CD4-positive, alpha-beta T cell treated with Interleukin-2 at 100 ng/mL for 4 hours (primary cell): ENCODE data around the gene ASB10.

Experiments used
- DNase-seq: peaks from one replicate; pipeline ENCODE4 v3.0.0-alpha.2; 2020; ENCODE audit warnings: low spot score

The ASB10 gene

DNA sequence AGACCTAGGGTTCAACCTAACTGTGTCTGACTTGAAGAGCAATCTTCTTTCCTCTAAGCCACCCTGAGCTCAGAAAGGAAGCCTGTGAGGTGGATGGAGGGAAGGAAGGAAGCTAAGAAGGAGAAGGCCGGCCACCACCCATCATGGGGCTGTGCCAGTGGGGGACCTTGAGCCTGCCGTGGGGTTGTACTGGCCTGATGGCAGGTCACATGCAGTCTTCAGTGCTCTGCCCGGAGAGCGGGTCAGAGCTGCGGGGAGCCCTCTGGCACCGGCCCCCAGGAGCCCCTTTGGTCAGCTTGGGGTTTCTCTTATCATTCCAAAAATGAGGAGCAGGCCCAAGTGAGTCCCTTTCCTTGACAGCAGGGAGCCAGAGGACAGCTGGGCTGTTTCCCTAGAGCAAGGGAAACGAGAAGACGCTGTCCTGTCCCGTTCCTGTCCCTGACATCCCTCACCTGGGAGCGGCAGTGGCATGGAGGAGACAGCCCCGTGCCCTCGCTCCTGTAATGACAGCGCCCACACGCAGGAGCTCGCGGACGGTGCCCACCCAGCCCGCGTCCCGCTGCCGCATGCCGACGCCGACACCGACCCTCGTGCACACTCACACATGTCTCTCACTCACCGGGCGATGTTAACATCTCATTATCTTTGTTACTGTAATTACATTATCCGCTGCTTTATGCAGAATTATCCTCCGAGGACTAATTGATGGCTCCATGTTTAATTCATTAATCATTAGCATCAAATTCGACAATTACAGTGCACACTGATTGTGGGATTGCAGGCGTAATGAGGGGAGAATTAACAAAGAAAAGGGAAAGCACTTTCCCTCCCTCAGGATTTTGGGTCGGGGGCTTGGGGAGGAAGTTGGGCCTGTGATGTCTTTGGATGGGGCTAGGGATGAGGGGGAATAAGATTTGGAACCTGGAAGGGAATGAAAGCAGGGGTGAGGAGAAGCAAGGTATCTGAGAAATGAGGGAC, 50.9 kb downstream of the ASB10 start:
- no peak for DNase-seq

DNA sequence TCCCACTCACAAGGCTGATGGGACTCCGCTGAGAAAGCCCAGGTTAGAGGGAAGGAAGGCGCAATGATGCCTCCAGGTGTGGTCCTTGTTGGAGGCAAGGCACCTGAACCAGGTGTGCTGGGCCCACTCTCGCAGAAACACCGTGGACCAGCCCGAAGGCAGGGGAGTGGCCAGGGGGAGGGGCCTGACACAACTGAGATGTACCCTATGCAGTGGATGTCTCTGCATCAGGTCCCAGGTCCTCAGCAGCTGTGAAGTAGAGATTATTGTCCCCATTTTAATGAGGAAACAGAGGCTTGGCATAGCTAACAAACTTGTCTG, 51.6 kb downstream of the ASB10 start:
- no peak for DNase-seq

DNA sequence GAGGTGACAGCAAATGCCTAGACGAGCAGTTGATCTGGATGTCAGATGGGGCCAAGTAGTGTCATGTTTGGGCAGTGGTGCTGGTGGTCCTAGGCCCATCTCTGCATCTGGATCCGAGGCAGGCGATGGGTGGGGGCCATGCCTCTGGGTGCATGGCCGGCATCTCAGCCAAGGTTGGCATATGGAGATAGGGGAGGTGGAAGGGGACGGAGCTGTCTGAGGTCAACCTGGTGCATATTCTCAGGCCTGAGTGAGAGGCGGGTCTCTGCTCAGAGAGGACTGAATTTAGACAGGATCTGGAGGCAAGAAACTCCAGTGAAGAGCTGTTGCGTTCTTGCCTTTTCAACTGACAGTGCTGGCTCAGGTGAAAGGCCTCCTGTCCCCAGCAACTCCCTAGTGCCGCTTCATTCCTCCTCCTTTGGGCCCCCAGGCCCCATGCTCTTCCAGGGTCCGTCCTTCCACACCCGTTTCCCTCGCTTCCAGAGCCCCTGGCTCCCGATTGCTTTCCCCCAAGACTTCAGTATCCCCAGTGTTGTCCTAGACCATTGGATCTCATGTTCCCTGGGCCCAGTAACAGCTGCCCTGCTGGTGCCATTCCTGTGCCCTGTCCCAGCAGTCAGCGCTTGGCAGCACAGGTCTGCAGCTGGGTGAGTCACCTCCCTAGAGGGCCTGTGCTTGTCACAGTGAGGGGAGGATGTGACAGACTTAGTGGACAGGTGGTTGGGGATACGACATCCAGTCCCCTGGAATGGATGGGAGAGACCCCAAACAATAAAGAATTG, 52.1 kb downstream of the ASB10 start:
- no peak for DNase-seq

DNA sequence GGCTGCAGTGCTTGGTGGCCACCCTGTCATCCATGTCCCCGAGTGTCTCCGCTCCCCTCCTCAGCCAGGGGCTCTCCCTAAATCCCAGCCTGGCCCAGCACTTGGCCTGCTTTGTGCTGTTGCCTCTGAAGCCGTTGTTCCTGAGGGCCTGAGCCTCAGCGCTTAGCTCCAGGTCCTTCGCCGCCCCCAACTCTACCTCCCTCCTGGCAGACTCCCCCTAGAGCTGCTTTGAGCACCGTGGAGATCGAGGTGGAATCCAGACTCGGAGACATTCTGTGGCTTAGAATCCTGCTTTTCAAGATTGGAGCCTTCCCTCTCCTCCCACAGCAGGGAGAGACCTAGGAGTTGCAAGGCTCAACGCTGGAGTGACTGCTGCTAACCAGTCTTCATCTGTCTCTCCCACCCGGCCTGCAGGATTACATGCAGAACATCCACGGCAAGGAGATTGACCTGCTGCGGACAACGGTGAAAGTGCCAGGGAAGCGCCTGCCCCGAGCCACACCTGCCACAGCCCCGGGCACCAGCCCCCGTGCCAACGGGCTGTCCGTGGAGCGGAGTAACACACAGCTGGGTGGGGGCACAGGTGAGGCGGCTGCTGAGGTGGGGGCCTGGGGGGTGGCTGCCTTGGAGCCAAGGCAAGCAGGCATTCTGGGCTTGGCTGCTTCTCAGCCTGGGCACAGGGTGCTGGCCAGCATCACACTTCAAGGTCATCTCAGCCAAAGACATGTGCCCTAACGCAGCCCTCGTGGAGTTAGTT, 52.9 kb downstream of the ASB10 start:
- no peak for DNase-seq

DNA sequence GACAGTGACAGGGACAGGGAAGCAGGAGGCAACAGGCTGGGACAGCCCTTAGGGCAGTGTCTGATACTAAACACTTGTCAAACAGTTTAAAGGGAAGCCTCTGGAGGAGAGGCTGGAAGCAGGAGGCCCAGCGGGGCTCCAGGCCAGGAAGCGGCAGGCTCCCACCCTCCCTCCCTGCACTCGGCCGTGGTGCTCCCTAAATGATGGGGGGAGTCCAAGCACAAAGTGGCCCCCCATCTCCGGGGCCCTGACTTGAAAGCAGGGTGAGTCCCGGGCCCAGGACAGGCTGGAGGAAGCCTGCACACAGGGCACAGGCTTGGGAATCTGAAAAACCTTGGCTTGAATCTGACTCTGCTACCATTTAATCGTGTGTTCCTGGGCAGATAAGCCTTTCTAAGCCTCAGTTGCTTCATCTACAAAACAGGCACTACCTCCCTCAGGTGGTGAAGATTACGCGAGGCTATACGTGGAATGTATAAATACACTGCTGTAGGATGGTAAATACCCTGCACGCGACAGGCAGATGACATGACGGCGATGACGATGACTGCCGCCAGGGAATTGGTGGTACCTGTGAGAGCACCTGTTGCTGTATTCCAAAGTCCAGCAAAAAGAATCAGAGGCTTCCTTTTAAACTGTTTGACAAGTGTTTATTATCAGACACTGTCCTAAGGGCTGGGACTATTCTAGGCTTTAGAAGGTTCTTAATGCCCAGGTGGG, 53.6 kb downstream of the ASB10 start:
- no peak for DNase-seq

DNA sequence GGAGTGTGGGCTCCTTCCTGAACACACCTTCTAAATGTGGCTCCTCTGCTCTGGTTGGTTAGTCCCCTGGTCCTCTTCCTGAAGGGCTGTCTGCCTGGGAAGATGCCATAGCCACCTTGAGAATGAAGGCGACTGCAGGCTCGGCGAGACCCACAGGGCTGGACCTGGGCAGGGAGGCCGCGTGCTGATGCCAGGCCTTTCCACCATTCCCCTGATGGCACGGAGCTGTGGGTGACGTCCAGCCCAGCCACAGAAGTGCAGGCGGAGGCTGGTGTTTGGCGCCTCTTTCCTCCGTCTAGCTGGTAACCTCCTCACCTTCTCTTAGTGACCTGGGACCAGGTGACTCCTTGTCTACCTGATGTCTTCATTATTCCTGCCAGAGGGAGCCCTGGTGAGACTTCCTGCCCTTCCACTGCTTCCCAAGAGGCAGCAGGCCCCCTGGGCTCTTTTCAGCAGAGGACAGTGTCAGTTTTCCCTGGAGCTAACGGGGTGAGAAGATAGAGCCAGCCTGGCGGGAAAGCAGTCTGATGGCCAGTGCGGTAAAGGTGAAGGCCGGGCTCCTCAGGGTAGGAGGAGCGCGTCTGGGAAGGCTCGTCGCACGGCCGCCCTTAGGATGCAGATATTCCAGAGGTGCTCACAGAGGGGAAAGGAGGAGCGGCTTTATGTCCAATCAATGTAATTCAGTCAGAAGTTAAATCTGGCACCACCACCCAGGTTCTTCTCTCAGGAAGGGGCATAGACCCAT, 54.4 kb downstream of the ASB10 start:
- no peak for DNase-seq

DNA sequence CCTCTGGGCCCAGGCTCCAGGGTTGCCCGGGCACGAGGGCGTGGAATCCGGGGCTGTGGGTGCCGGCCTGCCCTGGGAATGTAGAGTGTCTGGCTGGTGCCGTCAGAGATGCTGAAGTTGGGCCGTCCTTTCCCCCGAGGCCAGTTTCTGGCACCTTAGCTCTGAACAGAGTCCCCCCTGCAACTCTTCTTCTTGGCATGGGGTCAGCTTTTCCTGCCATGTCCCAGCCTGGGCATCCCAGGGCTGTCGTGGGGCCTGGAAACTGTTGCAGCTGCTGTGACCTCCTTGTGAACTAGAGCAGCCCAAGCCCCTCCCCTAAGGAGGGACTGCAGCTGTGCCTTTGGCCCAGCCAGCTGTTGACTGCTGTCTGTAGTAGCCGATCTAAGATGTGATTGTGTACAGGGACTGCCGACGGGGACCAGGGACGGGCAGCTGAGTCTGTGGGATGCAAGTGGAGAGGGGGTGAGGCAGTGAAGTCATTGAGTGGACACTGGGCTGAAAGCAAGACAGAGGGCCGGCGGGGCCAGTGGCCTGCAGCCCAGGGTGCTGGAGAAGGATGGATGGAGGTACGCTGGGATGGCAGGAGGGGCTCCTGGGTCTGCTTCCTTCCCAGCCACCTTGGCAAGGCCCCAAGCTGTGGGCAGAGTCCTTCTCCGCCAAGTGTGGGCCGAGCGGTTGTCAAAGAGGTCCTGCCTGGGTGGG, 55.3 kb downstream of the ASB10 start:
- no peak for DNase-seq

DNA sequence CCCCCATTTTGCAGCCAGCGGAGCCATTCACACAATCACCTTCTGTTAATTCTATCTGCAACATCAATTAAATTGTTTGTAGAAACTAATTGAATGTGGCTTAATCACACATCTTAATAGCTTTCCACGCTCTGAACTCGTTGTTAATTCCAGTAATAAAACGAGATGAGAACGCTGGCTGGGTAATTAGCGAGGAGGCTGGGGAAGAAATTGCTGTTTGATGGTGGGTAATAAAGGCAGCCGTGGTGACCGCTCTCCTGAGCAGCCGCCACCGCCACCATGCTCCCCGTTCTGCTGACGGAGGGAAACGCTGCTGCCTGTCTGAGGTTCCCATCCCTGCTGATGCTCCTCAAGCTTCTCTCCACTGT, 55.8 kb downstream of the ASB10 start:
- no peak for DNase-seq

DNA sequence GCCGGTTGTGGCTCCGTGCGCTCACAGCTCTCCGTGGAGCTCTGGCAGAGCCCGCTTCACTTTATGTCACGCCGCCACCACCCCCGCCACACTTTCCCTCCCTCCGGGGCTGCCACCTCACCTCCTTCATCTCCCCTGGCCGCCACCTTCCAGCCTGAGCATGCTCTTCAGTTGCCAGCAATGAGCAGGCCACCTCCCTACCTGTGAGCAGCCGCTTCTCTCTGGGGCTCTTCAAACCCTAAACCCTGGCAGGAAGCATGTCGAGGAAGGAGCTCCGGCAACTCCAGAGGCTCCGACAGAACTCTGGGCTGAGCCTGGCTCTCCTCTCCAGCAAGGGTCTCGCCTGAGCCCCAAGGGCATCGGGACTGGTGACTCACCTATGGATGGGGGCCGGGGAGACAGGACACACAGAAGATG, 56.3 kb downstream of the ASB10 start:
- no peak for DNase-seq

DNA sequence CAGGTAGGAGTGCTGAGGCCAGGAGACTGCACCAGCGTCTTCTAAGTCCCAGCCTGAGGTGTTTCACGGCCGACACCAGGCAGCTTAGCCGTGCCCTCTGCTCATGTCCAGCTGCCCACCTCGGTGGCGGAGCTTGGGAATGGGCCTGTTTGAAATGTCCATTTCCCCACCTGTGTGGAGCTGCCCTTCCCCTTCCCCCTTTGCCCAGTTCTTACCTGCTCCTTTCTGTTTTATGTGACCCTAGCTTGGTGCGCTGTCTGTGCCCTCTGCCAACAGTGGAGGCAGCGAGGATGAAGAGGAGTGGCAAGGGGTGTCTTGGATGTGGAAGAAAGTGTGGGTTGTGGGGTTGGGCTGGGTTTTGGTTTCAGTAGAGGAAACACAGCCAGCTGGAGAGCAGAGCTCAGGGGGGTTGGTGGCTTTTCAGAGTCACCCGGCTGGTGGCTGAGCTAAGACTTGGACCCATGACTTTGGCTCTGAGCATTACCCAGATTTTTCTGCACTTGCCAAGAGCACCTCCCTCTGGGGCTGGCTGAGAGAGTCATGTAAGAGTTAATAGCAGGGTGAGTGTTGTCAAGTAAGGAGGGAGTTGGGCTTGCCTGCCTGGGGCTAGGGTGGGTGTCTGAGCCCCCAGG, 57.0 kb downstream of the ASB10 start:
- no peak for DNase-seq

DNA sequence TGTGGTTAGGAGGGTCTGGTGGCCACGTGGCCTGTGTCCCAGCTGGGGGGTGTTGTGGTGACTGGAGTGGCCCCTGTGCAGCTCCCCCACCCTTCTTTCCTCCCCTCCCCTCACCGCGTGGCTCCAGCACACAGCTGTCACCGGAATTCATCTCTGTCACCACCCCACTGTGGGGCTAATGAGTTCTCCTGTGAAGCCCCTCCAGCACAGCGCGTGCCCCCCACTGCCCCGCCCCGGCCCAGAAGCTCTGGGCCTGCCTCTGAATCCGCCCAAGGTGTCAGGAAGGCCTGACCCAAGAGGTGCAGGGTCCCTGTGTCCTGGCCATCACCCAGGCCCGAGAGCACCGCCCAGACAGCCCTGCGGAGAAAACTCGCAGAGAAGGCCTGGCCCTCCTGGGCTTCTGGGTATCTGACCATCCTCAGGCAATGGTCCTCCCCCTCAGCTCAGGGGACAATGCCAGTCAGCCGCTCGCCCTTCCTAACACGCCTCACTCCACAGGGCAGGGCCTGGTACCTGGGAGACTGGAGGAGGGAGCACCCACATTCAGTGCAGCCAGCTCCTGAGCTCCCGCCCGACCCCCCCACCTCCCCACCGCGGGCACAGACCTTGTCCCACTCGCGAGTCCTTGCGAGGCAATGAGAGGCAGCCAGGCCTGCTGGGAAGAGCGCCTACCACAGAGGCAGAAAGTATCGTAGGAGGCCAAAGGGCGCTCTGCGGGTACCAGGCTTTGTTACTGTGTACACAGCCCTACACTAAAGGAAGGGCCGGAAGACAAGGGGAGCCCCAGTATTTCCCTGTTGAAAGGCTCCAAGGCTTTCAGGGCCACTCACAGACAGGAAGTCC, 57.7 kb downstream of the ASB10 start:
- DNase-seq: no peak

DNA sequence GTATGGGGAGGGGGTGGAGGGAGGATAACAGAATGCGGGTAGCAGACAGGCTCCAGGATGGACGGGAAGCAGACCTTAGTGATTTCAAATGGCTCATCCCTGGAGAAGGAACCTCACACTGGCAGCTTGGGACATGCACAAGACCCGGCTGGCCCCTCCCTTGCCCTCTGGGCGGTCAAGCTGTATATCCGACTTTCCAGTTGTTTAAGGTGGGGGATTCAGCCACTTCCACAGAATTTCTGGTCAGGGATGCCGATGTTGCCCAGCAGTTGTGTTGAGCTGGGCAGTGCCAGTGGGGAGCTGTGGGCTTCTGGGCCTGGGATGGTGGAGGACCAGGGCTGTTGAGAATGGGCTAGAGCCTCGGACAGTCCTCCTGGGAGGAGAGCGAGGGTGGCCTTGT, 58.3 kb downstream of the ASB10 start:
- no peak for DNase-seq

DNA sequence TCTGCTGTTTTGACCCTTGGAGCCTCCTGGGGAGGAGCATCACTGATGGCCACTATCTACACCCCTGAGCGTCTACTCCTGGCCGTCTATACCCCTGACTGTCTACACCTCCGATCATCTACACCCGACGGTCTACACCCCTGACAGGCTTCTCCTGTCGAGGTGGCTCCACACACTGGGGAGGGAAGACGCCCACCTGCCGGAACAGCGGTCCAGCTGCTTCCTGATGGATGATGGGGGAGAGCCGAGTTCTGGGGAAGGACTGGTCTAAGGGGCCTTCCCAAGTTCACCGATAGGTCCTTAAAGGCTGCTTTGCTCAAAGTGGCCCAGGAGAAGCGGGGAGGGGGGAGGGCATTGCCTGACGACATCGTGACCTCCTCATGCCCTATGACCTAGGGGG, 58.9 kb downstream of the ASB10 start:
- no peak for DNase-seq

DNA sequence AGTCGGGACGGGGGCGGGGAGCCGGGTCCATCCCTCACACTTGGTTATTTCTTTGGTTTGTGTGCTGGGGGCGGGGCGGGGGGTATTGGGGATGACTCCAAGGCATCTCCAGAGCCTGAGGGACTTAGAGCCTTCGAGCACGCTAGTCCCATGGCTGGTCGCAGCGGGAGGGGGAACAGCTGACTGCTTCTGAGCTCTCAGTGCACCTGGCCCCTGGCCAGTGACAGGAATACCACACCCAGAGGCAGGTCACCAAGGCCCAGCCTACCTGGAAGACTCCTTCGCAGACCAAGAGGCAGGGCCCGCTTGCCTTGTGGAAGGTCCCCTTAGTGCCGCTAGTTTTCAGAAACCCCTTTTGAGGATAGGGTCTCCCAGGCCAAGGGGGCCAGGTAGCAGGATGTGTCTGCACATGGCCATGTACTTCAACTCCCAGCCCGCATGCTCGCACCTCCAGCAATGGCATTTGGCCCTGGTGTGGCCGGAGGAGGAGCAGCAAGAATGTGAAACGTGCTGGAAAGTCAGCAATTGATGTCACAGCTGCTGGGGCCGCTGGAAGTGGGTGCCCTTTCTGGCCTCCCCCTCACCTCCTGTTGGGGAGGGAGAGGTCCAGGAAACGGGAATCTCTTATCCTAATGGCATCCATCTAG, 60.4 kb downstream of the ASB10 start:
- DNase-seq: no peak

DNA sequence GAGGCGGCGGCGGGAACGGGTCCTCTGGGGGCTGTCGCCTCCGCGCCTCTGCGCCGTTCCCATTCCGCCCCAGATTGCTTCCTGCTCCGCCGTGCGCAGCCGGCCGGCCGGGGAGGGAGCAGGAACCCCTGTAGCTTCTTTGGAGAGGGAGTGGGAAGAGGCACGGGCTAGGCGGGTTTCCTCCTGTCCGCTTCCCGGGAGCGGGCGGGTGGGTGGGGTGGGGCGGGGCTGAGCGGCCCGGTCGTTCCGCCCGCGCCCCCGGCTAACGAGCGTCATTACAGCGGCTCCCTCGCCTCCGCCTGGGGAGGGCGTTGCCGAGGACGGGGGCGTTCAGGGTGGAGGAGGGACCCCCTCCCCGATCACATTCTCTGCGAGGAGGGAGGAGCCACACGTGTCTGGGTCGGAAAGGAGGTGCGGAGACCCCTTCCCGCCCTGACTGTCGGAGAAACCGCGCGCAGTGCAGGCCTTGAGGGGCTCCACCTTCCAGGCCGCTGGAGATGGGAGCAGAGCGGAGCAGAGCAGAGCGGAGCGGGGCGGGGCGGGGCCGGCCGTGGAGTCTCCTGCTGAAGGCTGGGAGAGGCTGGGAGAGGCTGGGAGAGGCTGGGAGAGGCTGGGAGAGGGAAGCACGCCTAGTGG, 61.1 kb downstream of the ASB10 start:
- DNase-seq: no peak
